ENCODE results near the gene SF3B2.

Gene SF3B2

DNA sequence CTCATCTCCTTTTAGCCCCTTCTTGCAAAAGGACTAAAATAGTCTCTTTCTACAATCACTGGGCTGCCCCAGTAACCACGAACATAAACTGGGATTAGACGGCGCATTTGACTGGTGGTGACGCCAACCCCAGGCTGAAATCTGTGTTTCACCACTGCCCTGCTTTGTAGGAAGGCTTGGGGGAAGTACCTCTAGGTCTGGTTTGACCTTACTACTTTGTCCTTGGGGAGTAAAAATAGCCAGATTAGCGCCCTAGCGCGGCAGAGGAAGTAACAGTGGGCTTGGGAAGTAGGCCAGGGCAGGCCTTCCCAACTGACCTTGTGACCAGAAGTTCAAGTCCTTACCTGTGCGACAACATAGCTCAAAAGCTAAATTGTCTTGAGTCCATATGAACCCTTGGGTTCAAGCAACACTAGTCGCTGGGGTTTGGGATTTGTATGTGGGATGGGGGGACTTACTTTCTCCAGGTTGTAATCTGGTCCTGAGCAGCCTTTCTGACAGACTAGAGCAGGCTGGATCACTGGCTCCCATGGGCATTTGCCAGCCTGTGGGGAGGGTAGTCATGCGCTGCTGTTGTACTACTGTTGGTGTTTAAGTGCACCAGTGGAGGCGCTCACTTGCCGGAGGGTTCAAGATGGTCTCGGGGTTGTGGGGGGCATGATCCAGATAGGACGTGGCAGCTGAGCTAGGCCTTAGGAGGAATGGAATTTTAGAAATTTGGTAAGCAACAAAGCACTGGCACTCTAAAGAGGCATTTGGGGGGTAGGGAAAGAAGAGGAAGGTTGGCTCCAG lies 17.0 kb downstream of the SF3B2 start:
- H3K4me3 ChIP-seq (ENCODE audit: control insufficient read depth, low read depth, low read length): peak overlapping the region; percentile 33
- TF ChIP-seq, protein P1, sequence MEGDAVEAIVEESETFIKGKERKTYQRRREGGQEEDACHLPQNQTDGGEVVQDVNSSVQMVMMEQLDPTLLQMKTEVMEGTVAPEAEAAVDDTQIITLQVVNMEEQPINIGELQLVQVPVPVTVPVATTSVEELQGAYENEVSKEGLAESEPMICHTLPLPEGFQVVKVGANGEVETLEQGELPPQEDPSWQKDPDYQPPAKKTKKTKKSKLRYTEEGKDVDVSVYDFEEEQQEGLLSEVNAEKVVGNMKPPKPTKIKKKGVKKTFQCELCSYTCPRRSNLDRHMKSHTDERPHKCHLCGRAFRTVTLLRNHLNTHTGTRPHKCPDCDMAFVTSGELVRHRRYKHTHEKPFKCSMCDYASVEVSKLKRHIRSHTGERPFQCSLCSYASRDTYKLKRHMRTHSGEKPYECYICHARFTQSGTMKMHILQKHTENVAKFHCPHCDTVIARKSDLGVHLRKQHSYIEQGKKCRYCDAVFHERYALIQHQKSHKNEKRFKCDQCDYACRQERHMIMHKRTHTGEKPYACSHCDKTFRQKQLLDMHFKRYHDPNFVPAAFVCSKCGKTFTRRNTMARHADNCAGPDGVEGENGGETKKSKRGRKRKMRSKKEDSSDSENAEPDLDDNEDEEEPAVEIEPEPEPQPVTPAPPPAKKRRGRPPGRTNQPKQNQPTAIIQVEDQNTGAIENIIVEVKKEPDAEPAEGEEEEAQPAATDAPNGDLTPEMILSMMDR (conservative IDR thresholded peaks at IDR 0.05; ENCODE audit: control insufficient read depth, insufficient read depth, low read depth, low read length): peak; percentile 16
- peak; percentile 64 for DNase-seq (ENCODE audit: low read depth)

DNA sequence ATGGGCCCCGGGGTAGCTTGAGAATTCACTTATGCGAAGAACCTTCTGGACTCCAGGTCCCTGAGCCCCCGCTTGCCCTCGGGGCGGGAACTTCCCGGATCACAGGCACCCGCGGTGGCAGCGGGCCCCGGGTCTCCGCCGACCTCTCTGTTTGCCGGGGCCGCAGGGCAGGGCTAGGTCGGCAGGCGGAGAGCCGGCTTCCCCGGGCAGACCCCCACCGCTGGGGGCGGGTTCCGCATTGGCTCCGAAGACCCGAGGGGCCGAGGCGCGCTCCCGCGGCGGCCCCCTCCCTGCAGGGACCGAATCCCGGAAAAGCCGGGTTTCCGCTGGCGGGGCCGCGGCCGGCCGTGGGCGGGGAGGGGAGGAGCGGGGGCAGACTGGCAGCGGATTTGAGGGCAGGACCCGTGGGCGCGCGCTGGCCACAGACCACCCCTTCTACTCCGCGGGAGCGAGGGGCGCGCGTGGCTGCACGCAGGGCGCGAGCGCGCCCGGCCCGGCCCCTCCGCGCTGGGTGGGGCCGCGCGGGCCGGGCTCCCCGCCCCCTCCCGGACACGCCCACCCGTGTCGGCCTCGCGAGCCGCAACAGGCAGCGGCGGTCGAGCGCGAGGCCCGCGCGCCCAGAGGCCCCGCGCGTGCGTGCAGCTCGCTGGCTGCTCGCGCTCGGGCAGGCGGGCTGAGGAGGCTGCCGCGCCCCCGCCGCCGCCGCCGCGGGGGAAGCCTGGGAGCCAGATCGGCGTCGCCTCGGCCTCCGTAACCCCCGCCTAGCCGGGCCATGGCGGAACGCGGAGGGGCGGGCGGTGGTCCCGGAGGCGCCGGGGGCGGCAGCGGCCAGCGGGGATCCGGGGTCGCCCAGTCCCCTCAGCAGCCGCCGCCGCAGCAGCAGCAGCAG lies 17.8 kb downstream of the SF3B2 start, which contains the start of gene PACS1:
PACS1 (plus strand) TSS at position 558 of the 889 bp plus-strand sequence; CDS start at position 773, 215 bp downstream.
- TF ChIP-seq, protein P1 (conservative IDR thresholded peaks at IDR 0.05; ENCODE audit: control insufficient read depth, insufficient read depth, low read depth, low read length): no peak
- peak; percentile 70 for DNase-seq (ENCODE audit: low read depth)
- peak within 1 kb of the TSS; percentile 65 for H3K4me3 ChIP-seq (ENCODE audit: control insufficient read depth, low read depth, low read length)

DNA sequence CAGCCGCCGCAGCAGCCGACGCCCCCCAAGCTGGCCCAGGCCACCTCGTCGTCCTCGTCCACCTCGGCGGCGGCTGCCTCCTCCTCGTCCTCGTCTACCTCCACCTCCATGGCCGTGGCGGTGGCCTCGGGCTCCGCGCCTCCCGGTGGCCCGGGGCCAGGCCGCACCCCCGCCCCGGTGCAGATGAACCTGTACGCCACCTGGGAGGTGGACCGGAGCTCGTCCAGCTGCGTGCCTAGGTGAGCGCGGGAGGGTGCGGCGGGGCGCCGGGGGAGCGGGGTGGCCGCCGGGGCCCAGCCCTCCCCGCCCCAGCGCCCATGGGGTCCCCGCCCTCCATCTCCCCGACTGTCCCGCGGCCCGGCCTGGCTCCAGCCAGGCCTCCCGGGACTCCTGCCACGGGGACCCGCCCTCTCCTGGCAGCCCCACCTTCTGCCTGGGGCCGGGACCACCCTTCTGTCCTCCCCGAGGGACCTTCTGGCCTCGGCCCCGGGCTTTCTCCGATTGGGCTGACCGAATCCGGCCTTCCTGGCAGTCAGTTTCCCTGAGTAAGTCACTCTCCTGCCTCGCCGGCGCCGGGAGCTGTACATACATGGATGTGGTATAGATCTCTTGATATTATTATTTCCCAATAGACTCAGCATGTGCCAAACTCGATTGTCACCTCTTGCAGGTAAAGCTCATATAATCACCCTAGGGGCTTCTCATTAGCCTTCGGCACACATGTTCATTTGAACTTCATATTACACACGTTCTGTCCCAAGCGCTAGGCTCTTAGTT lies 18.6 kb downstream of the SF3B2 start:
- peak; percentile 24 for DNase-seq (ENCODE audit: low read depth)
- peak overlapping the region; percentile 65 for H3K4me3 ChIP-seq (ENCODE audit: control insufficient read depth, low read depth, low read length)
- TF ChIP-seq, protein P1 (conservative IDR thresholded peaks at IDR 0.05; ENCODE audit: control insufficient read depth, insufficient read depth, low read depth, low read length): no peak

DNA sequence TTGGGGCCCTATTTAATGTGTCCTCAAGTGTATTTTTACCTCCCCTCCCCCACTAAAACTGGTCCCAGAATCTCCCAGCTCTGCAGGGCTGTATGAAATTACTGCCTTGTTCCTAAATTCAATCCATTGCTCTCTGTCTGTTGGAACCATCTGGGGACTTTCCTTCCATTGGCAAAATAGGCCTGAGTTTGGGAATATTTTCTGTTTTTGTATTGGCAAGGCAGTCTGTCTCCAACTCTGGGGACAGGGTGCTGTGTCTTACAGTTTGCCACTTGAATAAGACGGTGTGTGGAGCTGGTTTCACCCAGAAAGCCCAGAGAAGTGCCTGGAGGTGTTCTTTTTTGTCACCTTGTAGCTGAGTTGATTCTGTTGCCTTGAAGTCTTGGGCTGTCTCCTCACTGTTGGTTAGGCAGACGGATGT lies 19.2 kb downstream of the SF3B2 start:
- DNase-seq (ENCODE audit: low read depth): no peak
- peak overlapping the region; percentile 65 for H3K4me3 ChIP-seq (ENCODE audit: control insufficient read depth, low read depth, low read length)

DNA sequence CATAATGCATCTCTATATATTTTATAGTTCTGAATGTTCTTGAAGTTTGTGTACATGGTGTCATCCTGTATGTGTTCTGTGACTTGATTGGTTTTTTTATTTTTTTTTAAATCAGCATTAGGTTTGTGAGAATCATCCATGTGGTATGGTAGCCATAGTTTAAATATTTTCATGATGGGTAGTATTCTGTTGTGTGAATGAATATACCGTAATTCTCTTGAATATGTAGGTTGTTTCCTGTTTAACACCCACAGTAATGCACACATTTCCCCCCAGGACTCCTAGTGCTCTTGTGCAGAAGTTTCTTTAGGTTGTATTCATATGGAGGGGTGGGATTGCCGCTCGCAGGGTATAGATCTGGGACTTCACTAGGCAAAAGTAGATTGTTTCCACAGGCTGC lies 19.9 kb downstream of the SF3B2 start:
- TF ChIP-seq, protein P1 (conservative IDR thresholded peaks at IDR 0.05; ENCODE audit: control insufficient read depth, insufficient read depth, low read depth, low read length): no peak
- DNase-seq (ENCODE audit: low read depth): no peak
- H3K4me3 ChIP-seq (ENCODE audit: control insufficient read depth, low read depth, low read length): no peak overlapping the region

More for the DNA sequence above, 19.2 kb downstream of the SF3B2 start:
- TF ChIP-seq, protein P1 (conservative IDR thresholded peaks at IDR 0.05; ENCODE audit: control insufficient read depth, insufficient read depth, low read depth, low read length): no peak

DNA sequence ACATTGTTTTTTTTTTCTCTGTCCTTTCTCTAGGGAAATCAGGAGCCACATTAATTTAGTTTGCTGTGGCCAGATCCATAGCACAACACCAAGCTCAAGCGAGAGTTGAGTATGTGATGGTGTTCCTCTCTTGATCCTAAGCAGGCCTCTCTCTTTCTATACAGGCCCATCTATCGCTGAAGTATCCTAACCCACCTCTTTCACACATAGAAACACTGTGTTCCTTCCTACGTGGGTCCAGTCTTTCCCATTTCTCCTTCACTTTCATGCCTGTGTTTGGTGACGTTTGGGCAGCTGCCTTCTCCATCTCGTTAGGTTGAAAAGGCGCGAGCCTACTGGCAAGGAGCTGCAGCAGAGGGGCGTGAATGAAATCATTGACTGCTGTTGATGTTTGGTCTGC lies 20.4 kb downstream of the SF3B2 start:
- no peak for DNase-seq (ENCODE audit: low read depth)
- no peak overlapping the region for H3K4me3 ChIP-seq (ENCODE audit: control insufficient read depth, low read depth, low read length)
- TF ChIP-seq, protein P1 (conservative IDR thresholded peaks at IDR 0.05; ENCODE audit: control insufficient read depth, insufficient read depth, low read depth, low read length): no peak
